Activated CD8-positive, alpha-beta memory T cell treated with anti-CD3 and anti-CD28 coated beads, Interleukin-2, amount 10 ng/mL, durations not matched to agents 7 days and 5 days (primary cell): ENCODE results near the gene SPATA21. TPM values are rescaled to one million over a fixed set of nuclear protein-coding genes. Genes with fewer than 3 reads are reported as not detected.

ENCODE experiments used
- ATAC-seq: fragments of 150-1000 bp; cut with Tn5 transposase; one replicate; pipeline ENCODE4 v1.10.0; 2021; ENCODE audit warnings: moderate library complexity
- CTCF ChIA-PET: fragments of 350-600 bp; sonication (Branson Sonifier 250); formaldehyde crosslinking; loops from one replicate; lab custom pipeline; 2021; ENCODE audit warnings: antibody characterized with exemption; lab: Charles Lee
- DNase-seq: peaks from one replicate; pipeline ENCODE4 v3.0.0-alpha.2; 2020
- H3K27ac Mint-ChIP-seq: one replicate; pipeline ENCODE4 v1.8.0; 2021; ENCODE audit warnings: mild to moderate bottlenecking, mixed read lengths
- H3K27me3 Mint-ChIP-seq: one replicate; pipeline ENCODE4 v1.8.0; 2021; ENCODE audit warnings: mixed read lengths
- H3K36me3 Mint-ChIP-seq: one replicate; pipeline ENCODE4 v1.8.0; 2021; ENCODE audit warnings: mild to moderate bottlenecking, mixed read lengths
- H3K4me1 Mint-ChIP-seq: one replicate; pipeline ENCODE4 v1.8.0; 2021; ENCODE audit warnings: mixed read lengths
- H3K4me3 Mint-ChIP-seq: one replicate; pipeline ENCODE4 v1.8.0; 2021; ENCODE audit warnings: mild to moderate bottlenecking, moderate library complexity, mixed read lengths
- H3K9me3 Mint-ChIP-seq: one replicate; pipeline ENCODE4 v1.8.0; 2022; ENCODE audit warnings: low read depth, mixed read lengths
- total RNA-seq, 2 experiments: library from RNA; stranded (reverse); gene quantifications; one replicate each; pipeline ENCODE4 v1.2.3, GENCODE V29; 2021

Gene SPATA21
- total RNA-seq, 2 experiments from 2014 or later = not detected

DNA sequence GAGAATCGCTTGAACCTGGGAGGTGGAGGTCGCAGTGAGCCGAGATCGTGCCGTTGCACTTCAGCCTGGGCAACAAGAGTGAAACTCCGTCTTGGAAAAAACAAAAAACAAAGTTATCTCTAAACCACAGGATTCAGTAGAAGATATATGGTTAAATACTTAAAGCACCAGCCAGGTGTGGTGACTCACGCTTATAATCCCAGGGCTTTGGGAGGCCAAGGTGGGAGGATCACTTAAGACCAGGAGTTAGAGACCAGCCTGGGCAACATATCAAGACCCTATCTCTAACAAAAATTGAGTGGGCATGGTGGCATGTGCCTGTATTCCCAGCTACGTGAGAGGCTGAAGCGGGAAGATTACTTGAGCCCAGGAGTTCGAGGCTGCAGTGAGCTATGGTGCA is 8.9 kb upstream of the SPATA21 start:
- Mint-ChIP-seq H3K27me3 (no peaks in the 10 kb centered on the region), H3K4me1 (peaks cover 44% of the 10 kb centered on the region), H3K36me3 (peaks cover 47% of the 10 kb centered on the region), H3K9me3 (no peaks in the 10 kb centered on the region), H3K27ac (no peak overlapping the region), H3K4me3 (no peak overlapping the region)
- CTCF ChIA-PET = no interaction called here
- ATAC-seq (no peak), DNase-seq (no peak)

DNA sequence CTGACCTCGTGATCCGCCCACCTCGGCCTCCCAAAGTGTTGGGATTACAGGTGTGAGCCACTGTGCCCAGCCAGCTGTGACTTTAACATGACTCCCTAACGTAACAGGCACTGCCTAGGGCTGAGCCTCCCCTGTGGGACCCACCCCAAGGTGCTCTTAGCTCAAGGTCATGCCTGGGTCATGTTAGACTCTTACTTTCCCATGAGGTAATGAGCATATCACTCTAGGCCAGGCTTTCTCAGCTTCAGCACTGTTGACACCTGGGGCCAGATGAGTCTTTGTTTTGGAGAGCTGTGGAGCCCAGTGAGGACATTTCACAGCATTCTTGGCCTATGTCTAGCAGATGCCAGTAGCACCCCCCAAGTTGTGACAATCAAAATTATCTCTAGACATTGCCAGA is 7.8 kb upstream of the SPATA21 start:
- no peak overlapping the region for H3K4me3 Mint-ChIP-seq
- peaks cover 41% of the 10 kb centered on the region for H3K36me3 Mint-ChIP-seq
- no peaks in the 10 kb centered on the region for H3K27me3 Mint-ChIP-seq
- H3K27ac Mint-ChIP-seq = no peak overlapping the region
- peaks cover 43% of the 10 kb centered on the region for H3K4me1 Mint-ChIP-seq
- ATAC-seq (no peak), DNase-seq (no peak)
- CTCF ChIA-PET = no interaction called here
- H3K9me3 Mint-ChIP-seq = no peaks in the 10 kb centered on the region

- H3K27me3 Mint-ChIP-seq = no peaks in the 10 kb centered on the region
- CTCF ChIA-PET = interaction anchor here (1.6 kb wide), 1 partner anchor 177 kb away, joined by 3 read pairs; no protein-coding TSS in a partner anchor
Observed at GRCh38 chr1:16443975-16444770, 6.9 kb upstream of the SPATA21 start.

GRCh38 chr1:16442941-16443340 is 5.7 kb upstream of the SPATA21 start:
- H3K4me3 Mint-ChIP-seq = peak overlapping the region; percentile 85
- peaks cover 21% of the 10 kb centered on the region for H3K36me3 Mint-ChIP-seq
- ATAC-seq = no peak
- CTCF ChIA-PET = no interaction called here
- peaks cover 41% of the 10 kb centered on the region for H3K4me1 Mint-ChIP-seq
- H3K9me3 Mint-ChIP-seq = no peaks in the 10 kb centered on the region
- DNase-seq = no peak
- H3K27me3 Mint-ChIP-seq = no peaks in the 10 kb centered on the region
- peak overlapping the region; percentile 92 for H3K27ac Mint-ChIP-seq

More at GRCh38 chr1:16443975-16444770, 6.9 kb upstream of the SPATA21 start:
- Mint-ChIP-seq H3K9me3 (no peaks in the 10 kb centered on the region), H3K4me1 (peaks cover 41% of the 10 kb centered on the region), H3K36me3 (peaks cover 33% of the 10 kb centered on the region), H3K4me3 (no peak overlapping the region), H3K27ac (peak overlapping the region; percentile 41)
- DNase-seq (no peak), ATAC-seq (no peak)

DNA sequence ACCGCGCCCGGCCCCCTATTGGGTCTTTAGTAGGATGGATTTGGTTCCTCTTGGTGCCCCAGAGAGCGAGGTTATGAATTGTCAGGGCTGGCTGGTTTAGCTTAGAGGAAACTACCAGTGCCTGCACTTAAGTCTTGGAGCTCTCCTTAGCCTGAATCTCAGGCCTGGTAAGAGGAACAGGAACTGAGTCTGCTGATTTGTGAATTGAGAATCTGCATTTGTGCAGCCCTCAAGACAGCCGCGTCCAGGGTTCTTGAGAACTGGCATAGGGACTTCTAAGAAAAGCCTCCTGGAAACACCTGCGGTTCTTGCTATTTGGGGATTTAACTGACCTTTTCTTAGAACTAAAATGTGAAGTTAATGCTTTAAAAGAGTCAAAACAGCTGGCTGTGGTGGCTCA is 5.0 kb upstream of the SPATA21 start:
- ATAC-seq (no peak), DNase-seq (peak; percentile 55)
- Mint-ChIP-seq H3K9me3 (no peaks in the 10 kb centered on the region), H3K27ac (peak overlapping the region; percentile 92), H3K4me3 (peak overlapping the region; percentile 85), H3K4me1 (peaks cover 40% of the 10 kb centered on the region), H3K27me3 (no peaks in the 10 kb centered on the region), H3K36me3 (peaks cover 16% of the 10 kb centered on the region)
- CTCF ChIA-PET = interaction anchor here (0.7 to 3.0 kb wide), 5 partner anchors 8 to 90 kb away, joined by 3 to 19 read pairs (median 4); partner anchors contain the start of gene FBXO42

DNA sequence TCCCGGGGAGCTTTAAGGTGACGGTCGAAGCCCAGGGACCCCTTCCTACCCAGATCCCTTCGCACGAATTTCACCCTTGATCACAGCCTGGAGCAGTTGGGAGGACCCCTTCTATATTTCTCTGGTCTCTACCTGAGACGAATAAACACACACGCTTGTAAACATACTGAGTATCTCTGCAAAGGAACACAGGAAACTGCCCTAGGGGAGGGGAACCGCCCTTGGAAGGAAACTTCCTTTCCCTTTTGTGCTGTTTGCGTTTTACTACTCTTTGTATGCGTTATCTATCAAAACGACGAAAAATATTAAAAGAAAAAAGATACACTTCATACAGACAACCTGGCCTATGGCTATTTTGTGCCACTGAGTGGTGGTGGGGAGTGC is 4.0 kb upstream of the SPATA21 start:
- peak overlapping the region; percentile 85 for H3K4me3 Mint-ChIP-seq
- no peak for DNase-seq
- CTCF ChIA-PET = interaction anchor here (0.9 to 3.0 kb wide), 16 partner anchors 9 to 204 kb away, joined by 3 to 19 read pairs (median 6); partner anchors contain the start of genes CPLANE2 and SZRD1
- peaks cover 15% of the 10 kb centered on the region for H3K36me3 Mint-ChIP-seq
- peak; percentile 31 for ATAC-seq
- H3K27me3 Mint-ChIP-seq = no peaks in the 10 kb centered on the region
- H3K9me3 Mint-ChIP-seq = no peaks in the 10 kb centered on the region
- H3K4me1 Mint-ChIP-seq = peaks cover 39% of the 10 kb centered on the region
- peak overlapping the region; percentile 92 for H3K27ac Mint-ChIP-seq

DNA sequence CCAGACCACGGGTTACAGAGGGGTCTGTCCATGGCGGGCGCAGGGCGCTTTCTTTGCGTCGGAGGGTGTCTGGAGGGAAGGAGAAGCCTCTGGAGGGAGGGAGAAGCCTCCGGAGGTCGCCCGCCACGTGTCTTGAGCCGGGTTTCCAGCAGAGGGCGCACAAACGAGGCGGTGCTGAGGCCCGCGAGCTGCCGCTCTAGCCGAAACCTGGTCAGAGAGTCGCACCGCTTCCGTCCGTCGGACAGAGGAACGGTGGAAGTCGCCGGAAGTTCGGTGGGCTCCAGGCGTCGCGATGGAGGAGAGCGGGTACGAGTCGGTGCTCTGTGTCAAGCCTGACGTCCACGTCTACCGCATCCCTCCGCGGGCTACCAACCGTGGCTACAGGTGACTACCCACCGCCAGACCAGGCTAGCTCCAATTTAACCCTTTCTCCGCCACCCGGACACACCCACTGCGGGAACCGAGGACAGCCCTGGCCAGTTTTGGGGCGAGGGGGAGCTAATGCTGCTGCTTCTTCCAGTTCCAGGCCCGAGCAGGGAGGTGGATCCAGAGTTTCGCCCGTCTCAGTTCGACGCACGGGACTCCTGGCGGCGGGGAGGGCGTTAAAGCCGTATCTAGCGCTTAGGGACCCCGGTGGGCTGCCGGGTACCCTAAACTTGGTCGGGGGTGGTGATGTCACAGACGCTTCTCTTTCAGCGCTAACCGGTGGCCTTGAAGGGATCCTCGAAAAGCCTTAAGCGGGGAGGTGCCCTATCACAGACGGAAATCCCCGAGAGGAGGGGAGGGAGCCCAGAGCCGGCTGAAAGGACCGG is 3.5 kb upstream of the SPATA21 start, which contains the start of gene NECAP2:
Gene NECAP2 (plus strand): TSS at position 255 of the 812 bp plus-strand sequence. CDS start 38 bp downstream, at position 293.
- no peaks in the 10 kb centered on the region for H3K9me3 Mint-ChIP-seq
- H3K27me3 Mint-ChIP-seq = no peaks in the 10 kb centered on the region
- DNase-seq (peak; percentile 96), ATAC-seq (peak; percentile 91)
- peaks cover 39% of the 10 kb centered on the region for H3K4me1 Mint-ChIP-seq
- peak within 1 kb of the TSS; percentile 92 for H3K27ac Mint-ChIP-seq
- CTCF ChIA-PET = interaction anchor here (0.7 to 3.0 kb wide), 26 partner anchors 9 to 361 kb away, joined by 3 to 19 read pairs (median 4); partner anchors contain the start of genes CPLANE2, FBXO42 and SZRD1
- peak within 1 kb of the TSS; percentile 85 for H3K4me3 Mint-ChIP-seq
- H3K36me3 Mint-ChIP-seq = peaks cover 15% of the 10 kb centered on the region

- Mint-ChIP-seq H3K27me3 (peaks cover under 1% of the 10 kb centered on the region), H3K4me1 (peaks cover 37% of the 10 kb centered on the region), H3K4me3 (peak overlapping the region; percentile 85), H3K27ac (peak overlapping the region; percentile 92), H3K36me3 (peaks cover 12% of the 10 kb centered on the region), H3K9me3 (no peaks in the 10 kb centered on the region)
- CTCF ChIA-PET = interaction anchor here (0.7 to 3.0 kb wide), 26 partner anchors 9 to 361 kb away, joined by 3 to 19 read pairs (median 4); partner anchors contain the start of genes CPLANE2, FBXO42 and SZRD1
- ATAC-seq (peak; percentile 28), DNase-seq (no peak)
Observed at GRCh38 chr1:16440131-16440469, 2.9 kb upstream of the SPATA21 start.

- Mint-ChIP-seq H3K27me3 (peaks cover 2% of the 10 kb centered on the region), H3K9me3 (no peaks in the 10 kb centered on the region), H3K4me3 (no peak overlapping the region), H3K4me1 (peaks cover 32% of the 10 kb centered on the region), H3K27ac (peak overlapping the region; percentile 13), H3K36me3 (peaks cover 6% of the 10 kb centered on the region)
- CTCF ChIA-PET = interaction anchor here (1.8 to 2.9 kb wide), 3 partner anchors 11 to 71 kb away, joined by 7 to 16 read pairs (median 16); partner anchors contain the start of gene SZRD1
- ATAC-seq (no peak), DNase-seq (no peak)
Observed at GRCh38 chr1:16438924-16439323, 1.7 kb upstream of the SPATA21 start.

GRCh38 chr1:16438516-16438915 is 1.3 kb upstream of the SPATA21 start:
- H3K36me3 Mint-ChIP-seq = peaks cover 6% of the 10 kb centered on the region
- H3K4me1 Mint-ChIP-seq = peaks cover 29% of the 10 kb centered on the region
- no peak overlapping the region for H3K27ac Mint-ChIP-seq
- CTCF ChIA-PET = interaction anchor here (1.8 to 2.9 kb wide), 3 partner anchors 11 to 71 kb away, joined by 7 to 16 read pairs (median 16); partner anchors contain the start of gene SZRD1
- no peaks in the 10 kb centered on the region for H3K9me3 Mint-ChIP-seq
- H3K27me3 Mint-ChIP-seq = peaks cover 2% of the 10 kb centered on the region
- DNase-seq (no peak), ATAC-seq (no peak)
- H3K4me3 Mint-ChIP-seq = no peak overlapping the region

DNA sequence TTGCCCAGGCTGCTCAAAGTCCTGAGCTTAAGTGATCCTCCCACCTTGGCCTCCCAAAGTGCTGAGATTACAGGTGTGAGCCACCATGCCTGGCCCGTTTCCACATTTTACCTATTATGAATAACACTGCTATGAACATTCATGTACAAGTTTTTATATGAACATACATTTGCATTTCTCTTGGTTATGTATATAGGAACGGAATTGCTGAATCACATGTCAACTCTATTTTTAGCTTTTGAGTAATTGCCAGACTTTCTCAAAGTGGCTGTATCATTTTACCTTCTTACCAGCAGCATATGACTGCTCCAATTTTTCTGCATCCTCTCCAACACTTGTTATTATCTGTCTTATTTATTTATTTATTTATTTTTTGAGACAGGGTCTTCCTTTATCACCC is 2.7 kb downstream of the SPATA21 start:
- H3K36me3 Mint-ChIP-seq = no peaks in the 10 kb centered on the region
- no peaks in the 10 kb centered on the region for H3K9me3 Mint-ChIP-seq
- peaks cover under 1% of the 10 kb centered on the region for H3K4me1 Mint-ChIP-seq
- no peak overlapping the region for H3K27ac Mint-ChIP-seq
- DNase-seq (no peak), ATAC-seq (no peak)
- CTCF ChIA-PET = interaction anchor here (0.8 kb wide), 1 partner anchor 186 kb away, joined by 3 read pairs; no protein-coding TSS in a partner anchor
- no peak overlapping the region for H3K4me3 Mint-ChIP-seq
- H3K27me3 Mint-ChIP-seq = peaks cover 13% of the 10 kb centered on the region

- Mint-ChIP-seq H3K27me3 (peaks cover 13% of the 10 kb centered on the region), H3K36me3 (no peaks in the 10 kb centered on the region), H3K4me1 (no peaks in the 10 kb centered on the region), H3K27ac (no peak overlapping the region), H3K4me3 (no peak overlapping the region), H3K9me3 (no peaks in the 10 kb centered on the region)
- DNase-seq (no peak), ATAC-seq (no peak)
- CTCF ChIA-PET = interaction anchor here (0.8 kb wide), 1 partner anchor 187 kb away, joined by 3 read pairs; no protein-coding TSS in a partner anchor
Observed at GRCh38 chr1:16434007-16434406, 3.2 kb downstream of the SPATA21 start.

- CTCF ChIA-PET = no interaction called here
Observed at GRCh38 chr1:16433030-16433429, 4.2 kb downstream of the SPATA21 start.

More at GRCh38 chr1:16433030-16433429, 4.2 kb downstream of the SPATA21 start:
- Mint-ChIP-seq H3K36me3 (no peaks in the 10 kb centered on the region), H3K4me1 (no peaks in the 10 kb centered on the region), H3K9me3 (no peaks in the 10 kb centered on the region), H3K27me3 (peaks cover 13% of the 10 kb centered on the region), H3K27ac (no peak overlapping the region), H3K4me3 (no peak overlapping the region)
- no peak for DNase-seq
- no peak for ATAC-seq
